Osteocyte (in vitro differentiated cells): ENCODE results near the gene CTNNA2. TPM values are rescaled to one million over a fixed set of nuclear protein-coding genes. Genes with fewer than 3 reads are reported as not detected.

Source experiments
- DNase-seq: peaks from one replicate; pipeline ENCODE4 v3.0.0; 2021; ENCODE audit warnings: mixed read lengths; ENCODE audit not compliant: unreplicated experiment; ENCODE audit errors: extremely low spot score
- H3K27ac Mint-ChIP-seq: one replicate; pipeline ENCODE4 v1.8.0; 2021; ENCODE audit warnings: mild to moderate bottlenecking, mixed read lengths; ENCODE audit not compliant: unreplicated experiment
- H3K27me3 Mint-ChIP-seq: one replicate; pipeline ENCODE4 v1.8.0; 2021; ENCODE audit warnings: mixed read lengths; ENCODE audit not compliant: unreplicated experiment
- H3K36me3 Mint-ChIP-seq: one replicate; pipeline ENCODE4 v1.8.0; 2021; ENCODE audit warnings: mixed read lengths; ENCODE audit not compliant: unreplicated experiment
- H3K4me1 Mint-ChIP-seq: one replicate; pipeline ENCODE4 v1.8.0; 2021; ENCODE audit warnings: mixed read lengths; ENCODE audit not compliant: unreplicated experiment
- H3K4me3 Mint-ChIP-seq: one replicate; pipeline ENCODE4 v1.8.0; 2021; ENCODE audit warnings: mild to moderate bottlenecking, moderate library complexity, mixed read lengths; ENCODE audit not compliant: unreplicated experiment
- H3K9me3 Mint-ChIP-seq: one replicate; pipeline ENCODE4 v1.8.0; 2021; ENCODE audit warnings: mixed read lengths; ENCODE audit not compliant: unreplicated experiment
- total RNA-seq: library from RNA; stranded (reverse); gene quantifications from 2 replicates; pipeline ENCODE4 v1.2.1, GENCODE V29; 2021
- TF ChIP-seq, protein P1 (sequence below): fragments of 200-600 bp; sonication (generic); IDR thresholded peaks from 2 replicates; pipeline ENCODE4 v1.5.0; 2021; ENCODE audit warnings: antibody characterized with exemption, mild to moderate bottlenecking, moderate library complexity

CTNNA2 gene
- total RNA-seq, 1 donor from 2014 or later = not detected

DNA sequence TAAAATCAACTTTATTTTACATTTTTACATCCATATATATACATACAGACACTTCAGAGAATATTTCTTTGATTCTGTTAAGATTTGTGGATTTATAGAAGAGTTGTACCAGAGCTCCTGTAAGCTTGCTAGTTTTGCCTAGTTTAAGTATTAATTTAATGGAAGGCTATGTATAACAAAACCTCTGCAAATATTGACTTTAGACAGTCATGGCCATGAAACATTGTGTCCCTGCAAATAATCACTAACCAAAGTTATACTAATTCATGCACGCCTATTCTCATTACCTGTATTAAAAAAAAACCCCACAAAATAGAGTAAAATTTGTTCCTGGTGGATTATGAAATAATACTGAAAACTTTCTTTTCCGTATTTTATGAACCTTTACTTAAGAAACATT, 379.3 kb downstream of the CTNNA2 start:
- Mint-ChIP-seq H3K9me3 (no peaks in the 10 kb centered on the region), H3K4me3 (no peak overlapping the region), H3K27ac (no peak overlapping the region), H3K36me3 (no peaks in the 10 kb centered on the region), H3K27me3 (peaks cover 10% of the 10 kb centered on the region), H3K4me1 (no peaks in the 10 kb centered on the region)
- TF ChIP-seq, protein P1, sequence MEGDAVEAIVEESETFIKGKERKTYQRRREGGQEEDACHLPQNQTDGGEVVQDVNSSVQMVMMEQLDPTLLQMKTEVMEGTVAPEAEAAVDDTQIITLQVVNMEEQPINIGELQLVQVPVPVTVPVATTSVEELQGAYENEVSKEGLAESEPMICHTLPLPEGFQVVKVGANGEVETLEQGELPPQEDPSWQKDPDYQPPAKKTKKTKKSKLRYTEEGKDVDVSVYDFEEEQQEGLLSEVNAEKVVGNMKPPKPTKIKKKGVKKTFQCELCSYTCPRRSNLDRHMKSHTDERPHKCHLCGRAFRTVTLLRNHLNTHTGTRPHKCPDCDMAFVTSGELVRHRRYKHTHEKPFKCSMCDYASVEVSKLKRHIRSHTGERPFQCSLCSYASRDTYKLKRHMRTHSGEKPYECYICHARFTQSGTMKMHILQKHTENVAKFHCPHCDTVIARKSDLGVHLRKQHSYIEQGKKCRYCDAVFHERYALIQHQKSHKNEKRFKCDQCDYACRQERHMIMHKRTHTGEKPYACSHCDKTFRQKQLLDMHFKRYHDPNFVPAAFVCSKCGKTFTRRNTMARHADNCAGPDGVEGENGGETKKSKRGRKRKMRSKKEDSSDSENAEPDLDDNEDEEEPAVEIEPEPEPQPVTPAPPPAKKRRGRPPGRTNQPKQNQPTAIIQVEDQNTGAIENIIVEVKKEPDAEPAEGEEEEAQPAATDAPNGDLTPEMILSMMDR = no peak
- DNase-seq = no peak

GRCh38 chr2:79899196-79899595, 386.3 kb downstream of the CTNNA2 start:
- Mint-ChIP-seq H3K36me3 (no peaks in the 10 kb centered on the region), H3K9me3 (no peaks in the 10 kb centered on the region), H3K27ac (no peak overlapping the region), H3K4me1 (no peaks in the 10 kb centered on the region), H3K4me3 (no peak overlapping the region), H3K27me3 (peaks cover 3% of the 10 kb centered on the region)
- TF ChIP-seq, protein P1 = no peak
- DNase-seq = no peak

DNA sequence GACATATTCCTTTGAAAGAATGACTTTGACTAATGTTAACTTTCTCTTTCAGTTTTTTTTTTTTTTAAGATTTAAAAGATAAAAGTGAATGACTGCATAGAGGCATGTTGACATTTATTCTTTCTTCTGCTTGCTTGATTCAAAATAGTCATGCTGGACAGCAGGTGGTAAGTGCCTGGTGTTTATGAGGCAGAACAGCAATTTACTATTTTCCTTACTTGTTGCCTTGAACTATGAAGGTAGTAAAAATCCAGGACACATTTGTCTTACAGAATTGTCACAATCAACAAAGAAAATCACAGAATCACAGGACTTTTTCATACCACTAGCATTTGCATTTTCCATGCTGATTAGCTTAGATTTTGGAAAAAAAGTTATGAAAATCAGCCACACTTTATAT, 388.3 kb downstream of the CTNNA2 start:
- no peak for DNase-seq
- H3K4me3 Mint-ChIP-seq = no peak overlapping the region
- peaks cover 2% of the 10 kb centered on the region for H3K27me3 Mint-ChIP-seq
- H3K27ac Mint-ChIP-seq = no peak overlapping the region
- TF ChIP-seq, protein P1 = no peak
- no peaks in the 10 kb centered on the region for H3K9me3 Mint-ChIP-seq
- no peaks in the 10 kb centered on the region for H3K4me1 Mint-ChIP-seq
- H3K36me3 Mint-ChIP-seq = no peaks in the 10 kb centered on the region

- Mint-ChIP-seq H3K9me3 (no peaks in the 10 kb centered on the region), H3K36me3 (no peaks in the 10 kb centered on the region), H3K4me3 (no peak overlapping the region), H3K4me1 (no peaks in the 10 kb centered on the region), H3K27me3 (peaks cover 2% of the 10 kb centered on the region), H3K27ac (no peak overlapping the region)
- TF ChIP-seq, protein P1 = no peak
- no peak for DNase-seq
These were observed 390.6 kb downstream of the CTNNA2 start for GRCh38 chr2:79903222-79904000.

DNA sequence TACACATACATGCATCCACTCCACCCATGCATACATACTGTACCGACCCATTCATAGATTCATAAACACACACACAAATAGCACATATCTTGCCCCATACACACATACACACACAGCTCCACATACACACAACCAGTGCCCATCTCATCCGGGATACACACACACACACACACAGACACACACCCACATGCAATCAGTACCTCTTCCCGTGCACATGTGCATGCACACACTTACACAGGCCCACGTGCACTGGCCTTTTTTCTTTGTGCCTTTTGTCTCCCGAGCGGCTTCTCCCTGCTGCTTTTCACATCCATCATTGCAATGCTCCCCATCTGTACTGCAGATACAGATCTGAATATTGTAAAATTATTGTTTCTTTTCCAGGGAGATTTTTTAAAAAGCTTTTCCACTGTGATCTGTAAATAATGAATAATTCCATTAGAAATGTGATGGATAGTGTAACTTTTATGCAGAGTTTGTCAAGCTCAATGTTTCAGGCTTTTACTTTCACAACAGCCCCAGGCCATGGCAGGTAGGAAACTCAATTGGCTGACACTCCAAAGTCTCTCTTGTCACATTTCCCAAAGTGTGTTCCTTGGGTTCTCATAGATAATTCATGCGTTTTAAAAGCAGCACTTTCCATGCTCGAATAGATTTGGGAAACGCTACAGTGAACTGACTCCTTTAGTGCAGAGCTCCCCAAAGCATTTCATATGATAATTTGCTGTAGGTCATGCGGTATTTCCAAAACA, 393.5 kb downstream of the CTNNA2 start:
- TF ChIP-seq, protein P1 = no peak
- Mint-ChIP-seq H3K27me3 (no peaks in the 10 kb centered on the region), H3K27ac (no peak overlapping the region), H3K4me1 (no peaks in the 10 kb centered on the region), H3K36me3 (no peaks in the 10 kb centered on the region), H3K4me3 (no peak overlapping the region), H3K9me3 (no peaks in the 10 kb centered on the region)
- DNase-seq = no peak
